Transverse colon (tissue), 4 donors: Measurements from ENCODE around the gene ARMC5.

Source experiments
- POLR2AphosphoS5 ChIP-seq, 3 donors: sonication (generic); formaldehyde crosslinking; IDR thresholded peaks; one replicate each; pipeline ENCODE4 v1.6.1; 2016; ENCODE audit warnings: antibody characterized with exemption in 3 of 3
- TF ChIP-seq, protein P1 (sequence below), 5 experiments: fragments of 200-600 bp in 3 of 5; fragments of 450-650 bp in 2 of 5; sonication (generic) in 3 of 5; IDR thresholded peaks; 1 replicate in 2 of 5; 2 replicates in 3 of 5; pipeline ENCODE4 v1.5.1; 2016 to 2017; ENCODE audit warnings: antibody characterized with exemption in 5 of 5, inconsistent platforms in 3 of 5, mild to moderate bottlenecking in 2 of 5, moderate library complexity in 1 of 5

DNA sequence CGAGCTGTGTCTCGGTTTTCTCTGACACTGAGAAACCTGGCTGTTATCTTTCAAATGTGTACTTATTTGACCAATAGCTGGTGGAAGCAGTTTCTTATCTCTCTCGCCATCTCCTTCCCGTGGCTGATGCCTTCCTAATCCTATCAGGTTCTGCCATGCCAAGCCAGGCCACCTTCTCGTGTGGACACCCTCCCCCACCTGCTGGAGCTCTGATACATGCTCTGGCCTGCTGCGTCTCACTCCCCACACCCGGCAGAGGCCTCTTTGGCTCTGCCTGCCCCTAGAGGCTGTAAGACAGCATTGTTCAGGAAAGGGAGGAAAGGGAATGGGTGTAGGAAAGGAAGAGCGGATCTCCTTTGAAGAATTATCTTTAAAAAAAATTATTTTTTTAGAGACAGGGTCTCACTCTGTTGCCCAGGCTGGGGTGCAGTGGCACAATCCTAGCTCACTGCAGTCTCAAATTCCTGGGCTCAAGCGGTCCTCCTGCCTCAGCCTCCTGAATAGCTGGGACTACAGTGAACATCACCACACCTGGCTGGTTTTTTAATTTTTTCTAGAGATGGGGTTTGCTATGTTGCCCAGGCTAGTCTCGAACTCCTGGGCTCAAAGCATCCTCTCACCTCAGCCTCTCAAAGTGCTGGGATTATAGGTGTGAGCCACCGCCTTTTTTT lies 7.5 kb upstream of the ARMC5 start:
- peak in 1 of 3 donors; percentile 35 for TF ChIP-seq POLR2AphosphoS5 (IDR thresholded peaks at IDR 0.05)
- TF ChIP-seq, protein P1, sequence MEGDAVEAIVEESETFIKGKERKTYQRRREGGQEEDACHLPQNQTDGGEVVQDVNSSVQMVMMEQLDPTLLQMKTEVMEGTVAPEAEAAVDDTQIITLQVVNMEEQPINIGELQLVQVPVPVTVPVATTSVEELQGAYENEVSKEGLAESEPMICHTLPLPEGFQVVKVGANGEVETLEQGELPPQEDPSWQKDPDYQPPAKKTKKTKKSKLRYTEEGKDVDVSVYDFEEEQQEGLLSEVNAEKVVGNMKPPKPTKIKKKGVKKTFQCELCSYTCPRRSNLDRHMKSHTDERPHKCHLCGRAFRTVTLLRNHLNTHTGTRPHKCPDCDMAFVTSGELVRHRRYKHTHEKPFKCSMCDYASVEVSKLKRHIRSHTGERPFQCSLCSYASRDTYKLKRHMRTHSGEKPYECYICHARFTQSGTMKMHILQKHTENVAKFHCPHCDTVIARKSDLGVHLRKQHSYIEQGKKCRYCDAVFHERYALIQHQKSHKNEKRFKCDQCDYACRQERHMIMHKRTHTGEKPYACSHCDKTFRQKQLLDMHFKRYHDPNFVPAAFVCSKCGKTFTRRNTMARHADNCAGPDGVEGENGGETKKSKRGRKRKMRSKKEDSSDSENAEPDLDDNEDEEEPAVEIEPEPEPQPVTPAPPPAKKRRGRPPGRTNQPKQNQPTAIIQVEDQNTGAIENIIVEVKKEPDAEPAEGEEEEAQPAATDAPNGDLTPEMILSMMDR (IDR thresholded peaks at IDR 0.05), result peak; percentile 39 to 67 (median 55)
